ENCODE measurements around the gene OR5H1.

DNA sequence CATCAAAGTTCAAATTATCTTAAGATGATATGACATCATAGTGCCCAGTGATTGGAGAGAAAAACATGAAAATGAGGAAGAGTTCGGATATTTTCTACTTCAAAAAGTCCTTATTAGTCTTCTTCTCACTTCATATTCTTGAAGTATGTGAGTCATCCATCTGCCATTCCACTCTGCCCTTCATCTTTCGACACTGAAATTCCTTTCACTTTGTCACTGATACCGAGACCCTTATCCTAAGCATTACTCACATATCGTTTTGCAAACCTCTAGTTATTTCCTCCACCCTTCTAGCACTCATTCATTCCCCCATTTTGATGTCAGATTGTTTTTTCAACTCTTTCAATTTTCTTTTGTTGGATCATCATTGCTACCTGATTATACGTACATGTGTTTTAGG is 20.7 kb downstream of the OR5H1 start:
- TF ChIP-seq, protein P1, sequence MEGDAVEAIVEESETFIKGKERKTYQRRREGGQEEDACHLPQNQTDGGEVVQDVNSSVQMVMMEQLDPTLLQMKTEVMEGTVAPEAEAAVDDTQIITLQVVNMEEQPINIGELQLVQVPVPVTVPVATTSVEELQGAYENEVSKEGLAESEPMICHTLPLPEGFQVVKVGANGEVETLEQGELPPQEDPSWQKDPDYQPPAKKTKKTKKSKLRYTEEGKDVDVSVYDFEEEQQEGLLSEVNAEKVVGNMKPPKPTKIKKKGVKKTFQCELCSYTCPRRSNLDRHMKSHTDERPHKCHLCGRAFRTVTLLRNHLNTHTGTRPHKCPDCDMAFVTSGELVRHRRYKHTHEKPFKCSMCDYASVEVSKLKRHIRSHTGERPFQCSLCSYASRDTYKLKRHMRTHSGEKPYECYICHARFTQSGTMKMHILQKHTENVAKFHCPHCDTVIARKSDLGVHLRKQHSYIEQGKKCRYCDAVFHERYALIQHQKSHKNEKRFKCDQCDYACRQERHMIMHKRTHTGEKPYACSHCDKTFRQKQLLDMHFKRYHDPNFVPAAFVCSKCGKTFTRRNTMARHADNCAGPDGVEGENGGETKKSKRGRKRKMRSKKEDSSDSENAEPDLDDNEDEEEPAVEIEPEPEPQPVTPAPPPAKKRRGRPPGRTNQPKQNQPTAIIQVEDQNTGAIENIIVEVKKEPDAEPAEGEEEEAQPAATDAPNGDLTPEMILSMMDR (IDR thresholded peaks at IDR 0.05), result no peak
- TF ChIP-seq POLR2A (IDR thresholded peaks at IDR 0.05), result no peak
